OCI-LY1 (cell line): ENCODE measurements around the gene PAX2.

Experiments
- H2AFZ ChIP-seq: fragments of 200-600 bp; sonication (generic), shearing (Covaris generic); 2 replicates; pipeline ENCODE4 v1.6.0; 2014; ENCODE audit warnings: antibody characterized with exemption, mild to moderate bottlenecking, low read length
- H3F3A ChIP-seq: fragments of 200-600 bp; sonication (generic), shearing (Covaris generic); 2 replicates; pipeline ENCODE4 v1.6.0; 2014; ENCODE audit warnings: mild to moderate bottlenecking, antibody characterized with exemption, low read length, moderate library complexity; ENCODE audit not compliant: insufficient read depth
- H3K27ac ChIP-seq: fragments of 200-600 bp; sonication (generic); 2 replicates; pipeline ENCODE4 v1.5.1; 2014; ENCODE audit warnings: low read length, mixed run types, mild to moderate bottlenecking, low read depth; ENCODE audit not compliant: poor library complexity, severe bottlenecking
- H3K27me3 ChIP-seq: fragments of 200-600 bp; sonication (generic); 2 replicates; pipeline ENCODE4 v1.6.0; 2014; ENCODE audit warnings: antibody characterized with exemption, mild to moderate bottlenecking, low read length, moderate library complexity; ENCODE audit not compliant: insufficient read depth
- H3K36me3 ChIP-seq: fragments of 200-600 bp; sonication (generic); 2 replicates; pipeline ENCODE4 v1.6.1; 2014; ENCODE audit warnings: mild to moderate bottlenecking, antibody characterized with exemption, low read length, moderate library complexity, mixed read lengths; ENCODE audit not compliant: insufficient read depth
- H3K4me1 ChIP-seq: fragments of 200-600 bp; sonication (generic); 2 replicates; pipeline ENCODE4 v1.5.1; 2014; ENCODE audit warnings: mild to moderate bottlenecking, low read length, moderate library complexity; ENCODE audit not compliant: insufficient read depth, severe bottlenecking
- H3K4me2 ChIP-seq: fragments of 200-600 bp; sonication (generic), shearing (Covaris generic); 2 replicates; pipeline ENCODE4 v1.6.1; 2014; ENCODE audit warnings: low read length
- H3K4me3 ChIP-seq: fragments of 200-600 bp; sonication (generic); 2 replicates; pipeline ENCODE4 v1.5.1; 2014; ENCODE audit warnings: low read length, low read depth, mild to moderate bottlenecking, mixed read lengths; ENCODE audit not compliant: poor library complexity, severe bottlenecking
- H3K79me2 ChIP-seq: fragments of 200-600 bp; shearing (Covaris generic); 2 replicates; pipeline ENCODE4 v1.6.1; 2016; ENCODE audit warnings: mixed run types, low read length, mixed read lengths; ENCODE audit not compliant: insufficient read depth
- H3K9ac ChIP-seq: fragments of 200-600 bp; sonication (generic), shearing (Covaris generic); 2 replicates; pipeline ENCODE4 v1.6.1; 2014; ENCODE audit warnings: mild to moderate bottlenecking, low read length, mixed read lengths
- H3K9me2 ChIP-seq: fragments of 200-600 bp; sonication (generic), shearing (Covaris generic); 2 replicates; pipeline ENCODE4 v1.6.1; 2014; ENCODE audit warnings: low read depth, mild to moderate bottlenecking, low read length, mixed read lengths
- H3K9me3 ChIP-seq: fragments of 200-600 bp; shearing (Covaris generic); 2 replicates; pipeline ENCODE4 v1.6.1; 2014; ENCODE audit warnings: low read length, mixed read lengths
- H4K20me1 ChIP-seq: fragments of 200-600 bp; sonication (generic), shearing (Covaris generic); 2 replicates; pipeline ENCODE4 v1.6.0; 2016; ENCODE audit warnings: mild to moderate bottlenecking, low read length; ENCODE audit not compliant: insufficient read depth
- CTCF ChIP-seq: fragments of 200-600 bp; sonication (generic), shearing (Covaris generic); IDR thresholded peaks from 2 replicates; pipeline ENCODE4 v1.5.1; 2017; ENCODE audit warnings: mild to moderate bottlenecking, antibody characterized with exemption, low read length, moderate library complexity, mixed read lengths
- EZH2 ChIP-seq: fragments of 200-600 bp; sonication (generic), shearing (Covaris generic); IDR thresholded peaks from 2 replicates; pipeline ENCODE4 v1.8.0; 2017; ENCODE audit warnings: borderline replicate concordance, mixed run types, mild to moderate bottlenecking, antibody characterized with exemption, low read length, moderate library complexity, mixed read lengths

PAX2 gene

GRCh38 chr10:100829097-100829870 lies 83.9 kb downstream of the PAX2 start:
- H3K4me2 ChIP-seq, result peak overlapping the region; percentile 60
- peak overlapping the region; percentile 57 for H3K4me3 ChIP-seq
- H3K27me3 ChIP-seq, result no peaks in the 10 kb centered on the region
- no peak overlapping the region for H3K9ac ChIP-seq
- TF ChIP-seq CTCF (no peak), EZH2 (no peak)
- peaks cover 8% of the 10 kb centered on the region for H3K4me1 ChIP-seq
- H2AFZ ChIP-seq, result no peak overlapping the region
- H3K36me3 ChIP-seq, result no peaks in the 10 kb centered on the region
- H3K27ac ChIP-seq, result no peak overlapping the region
- no peaks in the 10 kb centered on the region for H3F3A ChIP-seq
- no peaks in the 10 kb centered on the region for H3K79me2 ChIP-seq
- no peaks in the 10 kb centered on the region for H3K9me3 ChIP-seq
- H3K9me2 ChIP-seq, result no peaks in the 10 kb centered on the region
- no peaks in the 10 kb centered on the region for H4K20me1 ChIP-seq

GRCh38 chr10:100829933-100830727 lies 84.7 kb downstream of the PAX2 start:
- H3K9me3 ChIP-seq, result no peaks in the 10 kb centered on the region
- no peaks in the 10 kb centered on the region for H4K20me1 ChIP-seq
- H3K9ac ChIP-seq, result no peak overlapping the region
- no peak overlapping the region for H3K4me3 ChIP-seq
- no peak overlapping the region for H3K27ac ChIP-seq
- no peaks in the 10 kb centered on the region for H3K36me3 ChIP-seq
- H2AFZ ChIP-seq, result no peak overlapping the region
- no peak for TF ChIP-seq CTCF
- TF ChIP-seq EZH2, result no peak
- no peaks in the 10 kb centered on the region for H3F3A ChIP-seq
- no peaks in the 10 kb centered on the region for H3K27me3 ChIP-seq
- peaks cover 8% of the 10 kb centered on the region for H3K4me1 ChIP-seq
- no peak overlapping the region for H3K4me2 ChIP-seq
- H3K79me2 ChIP-seq, result no peaks in the 10 kb centered on the region
- H3K9me2 ChIP-seq, result no peaks in the 10 kb centered on the region

- Histone ChIP-seq H3K4me3 (no peak overlapping the region), H3K9me2 (no peaks in the 10 kb centered on the region), H3K36me3 (no peaks in the 10 kb centered on the region), H3K27me3 (no peaks in the 10 kb centered on the region), H3K79me2 (no peaks in the 10 kb centered on the region), H2AFZ (no peak overlapping the region), H3K27ac (no peak overlapping the region), H3F3A (no peaks in the 10 kb centered on the region), H3K9ac (no peak overlapping the region), H4K20me1 (no peaks in the 10 kb centered on the region), H3K4me1 (peaks cover 8% of the 10 kb centered on the region), H3K4me2 (no peak overlapping the region), H3K9me3 (no peaks in the 10 kb centered on the region)
- TF ChIP-seq EZH2, result no peak
- TF ChIP-seq CTCF, result no peak
These were observed 85.3 kb downstream of the PAX2 start for GRCh38 chr10:100830728-100831111.
